HG03097 (cell line): Measurements from ENCODE around the gene PPM1B.
"Not testable (repeated sequence)": the region's sequence is repeated elsewhere in the genome, so short reads cannot be mapped to it uniquely, and the experiment has no call there.

Experiments used
- ATAC-seq: cut with Tn5 transposase; IDR thresholded peaks from one replicate; pipeline ENCODE4 v1.9.1; 2021; ENCODE audit not compliant: unreplicated experiment, low FRiP score

PPM1B gene

DNA sequence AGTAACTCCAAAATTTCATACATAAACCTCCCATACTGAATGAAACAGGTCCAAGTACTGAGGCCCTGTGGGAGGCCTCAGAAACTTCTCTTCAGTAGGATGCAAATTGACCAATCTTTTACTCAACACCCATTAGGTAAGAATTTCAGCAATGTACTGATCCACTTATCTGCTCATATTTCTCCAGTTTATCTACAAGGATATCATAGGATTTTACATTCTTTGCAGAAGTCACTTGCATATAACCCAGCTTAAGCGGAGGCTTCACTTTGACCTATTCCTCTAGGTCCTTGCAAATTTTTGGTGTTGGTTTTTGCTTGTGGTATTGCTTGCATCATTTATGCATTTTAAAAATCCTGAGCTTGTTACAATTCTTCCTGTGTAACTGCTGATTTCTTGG lies 77.8 kb downstream of the PPM1B start:
- ATAC-seq, result no peak

DNA sequence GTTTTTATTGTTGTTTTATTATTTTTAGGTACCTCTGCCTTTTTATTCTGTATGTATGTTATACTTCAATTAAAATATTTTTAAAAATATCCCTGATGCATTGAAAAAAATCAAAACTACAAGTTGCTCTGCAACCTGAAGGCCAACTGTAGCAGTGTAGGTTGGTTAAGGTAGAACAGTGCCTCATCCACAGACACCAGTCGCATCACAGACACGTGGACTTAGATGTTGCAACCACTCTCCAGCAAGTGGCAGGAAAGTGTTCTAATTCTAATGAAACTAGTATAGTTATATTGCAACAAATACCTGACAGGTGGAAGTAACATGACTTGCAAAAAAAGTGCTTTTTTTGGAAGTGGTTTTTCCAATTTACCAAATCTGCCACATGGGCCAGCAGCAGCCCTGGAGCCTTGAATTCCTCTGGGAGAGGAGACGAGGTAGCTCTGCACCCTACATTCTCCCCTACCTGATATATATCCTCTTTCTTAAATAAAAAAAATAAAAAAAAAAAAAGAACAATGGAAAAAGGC lies 78.2 kb downstream of the PPM1B start:
- ATAC-seq, result no peak

DNA sequence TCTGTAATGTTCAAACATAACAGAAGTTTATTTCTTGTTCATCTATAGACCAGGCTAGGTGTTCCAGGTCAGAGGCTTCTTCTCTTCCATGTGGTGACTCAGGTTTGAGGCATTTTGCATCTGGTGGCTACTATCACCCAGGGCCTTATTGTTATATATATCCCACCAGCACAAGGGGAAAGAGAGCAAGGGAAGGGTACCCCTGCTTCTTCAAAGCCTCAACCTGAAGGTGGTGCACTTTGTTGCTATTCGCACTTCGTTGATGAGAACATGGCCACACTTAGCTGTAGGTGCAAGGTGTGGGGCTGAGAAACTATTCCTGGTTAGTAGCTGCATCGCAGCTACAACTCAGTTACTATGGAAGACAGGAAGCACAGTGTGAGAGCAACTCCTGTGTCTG lies 79.2 kb downstream of the PPM1B start:
- no peak for ATAC-seq

DNA sequence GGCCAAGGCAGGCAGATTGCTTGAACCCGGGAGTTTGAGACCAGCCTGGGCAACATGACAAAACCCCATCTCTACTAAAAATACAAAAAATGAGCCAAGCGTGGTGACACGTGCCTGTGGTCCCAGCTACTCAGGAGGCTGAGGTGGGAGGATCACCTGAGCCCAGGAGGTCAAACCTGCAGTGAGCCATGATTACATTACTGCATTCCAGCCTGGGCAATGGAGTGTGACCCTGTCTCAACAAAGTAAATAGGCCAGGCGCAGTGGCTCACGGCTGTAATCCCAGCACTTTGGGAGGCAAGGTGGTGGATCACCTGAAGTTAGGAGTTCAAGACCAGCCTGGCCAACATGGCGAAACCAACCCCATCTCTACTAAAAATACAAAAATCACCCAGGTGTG lies 80.6 kb downstream of the PPM1B start:
- ATAC-seq, result not testable (repeated sequence)

- ATAC-seq, result no peak
Measured at GRCh38 chr2:44250376-44250775, 81.7 kb downstream of the PPM1B start.

DNA sequence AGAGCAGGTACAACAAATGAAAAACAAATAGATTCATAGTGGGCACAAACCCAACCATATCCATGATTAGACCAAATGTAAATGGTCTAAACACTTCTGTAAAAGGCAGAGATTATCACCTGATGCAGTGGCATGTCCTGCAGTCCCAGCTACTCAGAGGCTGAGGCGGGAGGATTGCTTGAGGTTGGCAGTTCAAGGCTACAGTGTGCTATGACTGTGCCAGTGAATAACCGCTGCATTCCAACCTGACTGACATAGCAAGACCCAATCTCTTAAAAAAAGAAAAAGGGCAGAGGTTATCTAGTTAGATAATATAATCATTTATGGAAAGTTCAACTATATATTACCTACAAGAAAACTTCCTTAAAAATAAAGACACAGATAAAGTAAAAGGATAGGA lies 85.3 kb downstream of the PPM1B start:
- no peak for ATAC-seq

- not testable (repeated sequence) for ATAC-seq
Measured at GRCh38 chr2:44255704-44256103, 87.0 kb downstream of the PPM1B start.

DNA sequence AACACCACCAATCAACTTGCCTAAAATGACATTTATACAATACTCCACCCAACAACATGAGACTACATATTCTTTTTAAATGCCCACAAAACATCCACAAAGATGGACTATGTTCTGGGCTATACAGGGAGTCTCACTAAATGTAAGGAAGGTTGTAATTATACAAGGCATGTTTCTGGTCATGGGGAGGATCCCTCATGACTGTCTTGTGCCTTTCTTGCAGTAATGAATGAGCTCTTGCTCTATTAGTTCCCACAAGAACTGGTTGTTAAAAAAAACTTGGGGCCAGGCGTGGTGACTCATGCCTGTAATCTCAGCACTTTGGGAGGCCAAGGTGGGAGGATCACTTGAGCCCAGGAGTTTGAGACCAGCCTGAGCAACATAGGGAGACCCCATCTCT lies 89.1 kb downstream of the PPM1B start:
- ATAC-seq, result not testable (repeated sequence)

- ATAC-seq, result no peak
Measured at GRCh38 chr2:44267269-44267795, 98.7 kb downstream of the PPM1B start.

DNA sequence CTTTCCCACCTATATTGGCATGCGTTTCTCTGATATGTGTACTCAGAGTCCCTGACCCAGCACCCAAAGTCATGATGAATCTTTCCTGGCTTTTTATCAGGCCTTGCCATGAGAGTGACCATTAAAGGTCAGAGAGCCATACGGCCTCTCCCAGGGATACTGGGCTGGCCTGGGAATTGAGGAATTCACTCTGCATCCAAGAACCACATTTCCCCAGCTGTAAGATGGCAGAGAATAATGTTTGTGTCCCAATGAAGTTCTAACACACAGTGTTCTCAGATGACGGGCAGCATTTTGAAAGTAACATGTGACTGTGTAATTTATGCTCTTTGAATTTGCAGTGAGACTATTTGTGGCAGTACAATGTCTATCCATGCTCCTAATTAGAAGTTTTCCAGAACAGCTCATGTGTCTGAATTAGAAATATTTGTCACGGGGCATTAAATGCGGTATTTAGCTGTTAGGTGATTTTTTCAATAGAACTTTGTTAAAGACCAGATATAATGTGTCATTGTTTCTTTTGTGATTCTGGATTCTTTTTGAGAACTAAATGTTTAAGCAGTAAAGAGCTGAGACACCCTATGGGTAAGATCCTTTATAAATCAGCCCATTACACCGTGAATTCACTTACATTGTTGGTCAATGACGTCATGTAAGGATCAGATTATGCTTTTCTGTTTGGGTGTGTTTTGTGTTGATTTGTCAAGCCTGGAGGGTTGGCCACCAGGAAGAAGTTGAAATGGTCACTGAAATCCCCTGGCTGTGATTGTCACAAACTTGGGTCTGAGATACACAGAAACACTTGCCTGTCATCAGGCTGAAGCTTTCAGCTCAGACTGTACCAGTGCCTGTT lies 99.3 kb downstream of the PPM1B start:
- no peak for ATAC-seq

- ATAC-seq, result no peak
Measured at GRCh38 chr2:44269831-44270230, 101.2 kb downstream of the PPM1B start.

DNA sequence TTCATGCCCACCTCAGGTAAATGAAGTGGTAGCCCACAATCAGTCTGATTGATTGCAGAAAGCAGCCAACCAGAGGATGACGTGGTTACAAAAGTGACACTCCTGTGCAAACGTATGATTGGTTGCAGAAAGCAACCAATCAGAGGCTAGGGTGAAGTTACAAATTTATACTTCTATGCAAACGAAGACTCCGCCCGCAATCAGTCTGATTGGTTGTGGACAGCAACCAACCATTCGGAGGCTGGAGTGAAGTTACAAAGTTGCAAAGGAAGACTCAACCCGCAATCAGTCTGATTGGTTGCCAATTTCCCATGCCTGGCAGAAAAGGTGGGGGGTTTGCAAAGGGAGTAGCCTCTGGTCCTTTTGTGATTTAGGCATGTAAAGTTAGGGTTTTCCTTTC lies 102.6 kb downstream of the PPM1B start:
- no peak for ATAC-seq

DNA sequence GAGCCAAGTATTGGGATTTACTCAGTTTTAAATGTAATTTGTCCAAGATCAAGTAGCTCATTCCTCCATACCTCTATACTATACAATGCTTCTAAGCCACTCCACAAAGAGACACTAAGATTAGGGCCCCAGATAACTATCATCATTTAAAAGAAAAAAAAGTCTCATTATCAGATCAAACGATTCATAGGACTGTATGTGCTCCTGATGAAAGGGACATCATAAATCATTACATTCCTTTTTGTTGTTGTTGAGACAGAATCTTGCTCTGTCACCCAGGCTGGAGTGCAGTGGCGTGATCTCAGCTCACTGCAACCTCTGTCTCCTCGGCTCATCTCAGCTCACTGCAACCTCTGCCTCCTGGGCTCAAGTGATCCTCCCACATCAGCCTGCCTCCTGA lies 104.4 kb downstream of the PPM1B start:
- ATAC-seq, result no peak

- no peak for ATAC-seq
Measured at GRCh38 chr2:44273596-44273995, 104.9 kb downstream of the PPM1B start.

DNA sequence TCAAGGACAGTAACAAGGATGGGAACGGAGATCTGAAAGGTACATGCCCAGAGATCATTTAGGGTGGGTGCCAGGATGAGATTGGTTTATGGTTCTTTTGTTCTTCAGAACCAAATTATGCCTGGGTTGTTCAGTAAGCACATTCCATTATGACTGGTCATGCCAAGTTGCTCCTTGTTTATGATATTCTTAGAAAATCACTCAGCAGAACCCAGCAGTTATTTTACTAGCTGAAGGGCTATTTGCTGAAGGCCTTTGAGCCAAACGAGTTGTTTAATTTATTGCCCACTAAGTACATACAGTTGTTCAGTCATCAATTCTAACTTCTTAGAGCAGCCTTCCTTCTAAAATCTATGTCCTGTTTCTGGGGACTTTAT lies 107.2 kb downstream of the PPM1B start:
- ATAC-seq, result no peak

GRCh38 chr2:44277541-44277940 lies 108.9 kb downstream of the PPM1B start:
- no peak for ATAC-seq

- no peak for ATAC-seq
Measured at GRCh38 chr2:44280869-44281268, 112.2 kb downstream of the PPM1B start.
